ENCODE measurements around the gene APRT. TPM values are rescaled to one million over a fixed set of nuclear protein-coding genes. Genes with fewer than 3 reads are reported as not detected.

The APRT gene
- polyA plus RNA-seq, 3 donors, result 123 to 307 (median 233) TPM

- TF ChIP-seq CTCF (IDR thresholded peaks at IDR 0.05), result no peak
- WGBS (ENCODE audit: insufficient coverage), result 95% methylated on average over 17 of the region's 18 CpGs
- no peak for DNase-seq
- peak overlapping the region in 1 of 7 donors; percentile 59 for H3K27ac Mint-ChIP-seq
- H3K9ac ChIP-seq (ENCODE audit: insufficient read depth, low read length, poor library complexity, severe bottlenecking), result no peak overlapping the region
- H3K27ac ChIP-seq (ENCODE audit: low read depth in 1 of 2, low read length in 2 of 2), result no peak overlapping the region
- H3K4me2 ChIP-seq (replicated peaks; ENCODE audit: extremely low read depth, low read length, poor library complexity, severe bottlenecking), result no peak overlapping the region
- H3K9me3 ChIP-seq (replicated peaks in 1 of 2; ENCODE audit: control insufficient read depth in 1 of 2, insufficient read depth in 1 of 2, low read length in 2 of 2), result no peaks in the 10 kb centered on the region
- no peak overlapping the region for H3K4me3 ChIP-seq (replicated peaks in 1 of 3; ENCODE audit: low read depth in 2 of 3, low read length in 3 of 3)
- no peaks in the 10 kb centered on the region for H3K4me1 ChIP-seq (ENCODE audit: control insufficient read depth in 1 of 2, insufficient read depth in 2 of 2, low read length in 2 of 2)
- peaks cover 16% of the 10 kb centered on the region for H4K20me1 ChIP-seq (ENCODE audit: insufficient read depth, low read length)
- H3K27me3 Mint-ChIP-seq (ENCODE audit: low read depth in 3 of 3), result no peaks in the 10 kb centered on the region
- intact Hi-C loops (cut with micrococcal nuclease), result loop anchor here in 1 of 2 donors (10.0 kb wide), 1 partner anchor 396 kb away; the partner anchor contains the start of gene ZNF778
- peaks cover 13 to 41% of the 10 kb centered on the region in 2 donors for H3K36me3 Mint-ChIP-seq
- H3K36me3 ChIP-seq (replicated peaks in 1 of 2; ENCODE audit: control insufficient read depth in 1 of 2, insufficient read depth in 2 of 2, low read length in 2 of 2), result peaks cover 25 to 30% of the 10 kb centered on the region in 2 donors
- H3K4me1 Mint-ChIP-seq, result no peaks in the 10 kb centered on the region
- no peak overlapping the region for H2AFZ ChIP-seq (ENCODE audit: insufficient read depth, low read depth, low read length, poor library complexity, severe bottlenecking)
- H3K27me3 ChIP-seq (ENCODE audit: control insufficient read depth in 2 of 2, insufficient read depth in 2 of 2, low read length in 2 of 2), result no peaks in the 10 kb centered on the region
- no peak overlapping the region for H3K4me3 Mint-ChIP-seq
- H3K9me3 Mint-ChIP-seq, result peaks cover 0 to 3% (median 0%) of the 10 kb centered on the region in 7 donors
- no peaks in the 10 kb centered on the region for H3K79me2 ChIP-seq (ENCODE audit: insufficient read depth, low read length)
These were observed 6.8 kb upstream of the APRT start for GRCh38 chr16:88818575-88818874.

GRCh38 chr16:88817785-88818574 is 6.3 kb upstream of the APRT start:
- H2AFZ ChIP-seq (ENCODE audit: insufficient read depth, low read depth, low read length, poor library complexity, severe bottlenecking), result no peak overlapping the region
- H3K9me3 Mint-ChIP-seq, result peaks cover 0 to 3% (median 0%) of the 10 kb centered on the region in 7 donors
- no peak overlapping the region for H3K4me2 ChIP-seq (replicated peaks; ENCODE audit: extremely low read depth, low read length, poor library complexity, severe bottlenecking)
- H3K4me3 ChIP-seq (replicated peaks in 1 of 3; ENCODE audit: low read depth in 2 of 3, low read length in 3 of 3), result no peak overlapping the region
- no peaks in the 10 kb centered on the region for H3K27me3 ChIP-seq (ENCODE audit: control insufficient read depth in 2 of 2, insufficient read depth in 2 of 2, low read length in 2 of 2)
- peaks cover 3 to 5% of the 10 kb centered on the region in 2 donors for H3K4me1 ChIP-seq (ENCODE audit: control insufficient read depth in 1 of 2, insufficient read depth in 2 of 2, low read length in 2 of 2)
- H3K9ac ChIP-seq (ENCODE audit: insufficient read depth, low read length, poor library complexity, severe bottlenecking), result no peak overlapping the region
- H3K36me3 ChIP-seq (replicated peaks in 1 of 2; ENCODE audit: control insufficient read depth in 1 of 2, insufficient read depth in 2 of 2, low read length in 2 of 2), result peaks cover 22 to 29% of the 10 kb centered on the region in 2 donors
- intact Hi-C loops (cut with micrococcal nuclease), result loop anchor here (2.0 to 10.0 kb wide), 2 partner anchors 41 to 397 kb away; partner anchors contain the start of gene ZNF778 (in 1 of the 2)
- DNase-seq, result no peak
- peaks cover 11 to 39% of the 10 kb centered on the region in 2 donors for H3K36me3 Mint-ChIP-seq
- no peaks in the 10 kb centered on the region for H3K27me3 Mint-ChIP-seq (ENCODE audit: low read depth in 3 of 3)
- no peaks in the 10 kb centered on the region for H3K9me3 ChIP-seq (replicated peaks in 1 of 2; ENCODE audit: control insufficient read depth in 1 of 2, insufficient read depth in 1 of 2, low read length in 2 of 2)
- H3K27ac ChIP-seq (ENCODE audit: low read depth in 1 of 2, low read length in 2 of 2), result no peak overlapping the region
- H4K20me1 ChIP-seq (ENCODE audit: insufficient read depth, low read length), result peaks cover 16% of the 10 kb centered on the region
- H3K79me2 ChIP-seq (ENCODE audit: insufficient read depth, low read length), result no peaks in the 10 kb centered on the region
- WGBS (ENCODE audit: insufficient coverage), result 93% methylated on average over 35 of the region's 40 CpGs
- no peak overlapping the region for H3K27ac Mint-ChIP-seq
- TF ChIP-seq CTCF (IDR thresholded peaks at IDR 0.05), result no peak
- H3K4me3 Mint-ChIP-seq, result no peak overlapping the region
- peaks cover 2% of the 10 kb centered on the region for H3K4me1 Mint-ChIP-seq
